K562 (cell line): Measurements from ENCODE around the gene ANKLE1. TPM values are rescaled to one million over a fixed set of nuclear protein-coding genes. Genes with fewer than 3 reads are reported as not detected.

Experiments
- E2F6 ChIP-seq, 2 experiments: IDR thresholded peaks; 2 replicates each; pipeline ENCODE4 v1.6.1; 2011; ENCODE audit warnings: borderline replicate concordance in 1 of 2, control low read depth in 1 of 2, low read depth in 1 of 2, low read length in 1 of 2, mild to moderate bottlenecking in 1 of 2, mixed read lengths in 1 of 2, moderate library complexity in 1 of 2; ENCODE audit not compliant: insufficient read depth in 1 of 2, insufficient read length in 1 of 2, poor library complexity in 1 of 2, severe bottlenecking in 1 of 2; ENCODE audit errors: extremely low read depth in 1 of 2
- KDM2B ChIP-seq: fragments of 250-450 bp; sonication (Bioruptor Pico); IDR thresholded peaks from 2 replicates; pipeline ENCODE4 v1.8.0; 2021; ENCODE audit warnings: mild to moderate bottlenecking, moderate library complexity
- MYNN ChIP-seq, 2 experiments: sonication (generic); formaldehyde crosslinking in 1 of 2; IDR thresholded peaks; 2 replicates each; pipeline versions ENCODE4 v1.5.0 to v1.6.1; 2016 to 2020; ENCODE audit warnings: antibody characterized with exemption in 1 of 2, missing genetic modification reagents in 1 of 2
- PHF8 ChIP-seq: fragments of 200-600 bp; sonication (generic); IDR thresholded peaks from 2 replicates; pipeline ENCODE4 v1.6.1; 2012; ENCODE audit warnings: mixed run types, mild to moderate bottlenecking, inconsistent platforms, low read length, moderate library complexity, borderline replicate concordance
- RBM14 ChIP-seq: fragments of 200-400 bp; formaldehyde crosslinking; IDR thresholded peaks from 2 replicates; pipeline ENCODE4 v1.6.1; 2018; ENCODE audit warnings: low read depth, mild to moderate bottlenecking, low read length, moderate library complexity, borderline replicate concordance; ENCODE audit not compliant: insufficient read depth
- THRAP3 ChIP-seq: fragments of 450-650 bp; IDR thresholded peaks from 2 replicates; pipeline ENCODE4 v1.6.1; 2016; ENCODE audit warnings: mild to moderate bottlenecking, inconsistent platforms, borderline replicate concordance
- WHSC1 ChIP-seq: IDR thresholded peaks from one replicate; pipeline ENCODE4 v1.6.1; 2012; ENCODE audit warnings: low read length, control low read depth, inconsistent platforms
- polyA plus RNA-seq, 8 experiments: library from polyadenylated mRNA; depleted of rRNA in 4 of 8; stranded (reverse) in 5 of 8; unstranded in 3 of 8; fragments of >200 nt; fragmentation: Nextera tagmentation in 2 of 8; fragmentation: Illumina TruSeq in 1 of 8; extraction: Ambion mirVana in 2 of 8; extraction: Trizol in 1 of 8; gene quantifications; 2 replicates each; pipeline versions ENCODE4 v1.2.1 to v1.2.3, GENCODE V29; 2011 to 2014; ENCODE audit warnings: inconsistent platforms in 1 of 8, missing spikeins in 1 of 8
- total RNA-seq, 7 experiments: library from RNA; depleted of rRNA in 6 of 7; stranded (reverse); fragments of >200 nt in 6 of 7; fragmentation: Illumina TruSeq in 2 of 7; extraction: Trizol in 2 of 7; gene quantifications; 2 replicates each; pipeline versions ENCODE4 v1.2.1 to v1.2.3, GENCODE V29; 2011 to 2021; ENCODE audit warnings: low replicate concordance in 1 of 7
- TF ChIP-seq, protein P1 (sequence below), 2 experiments: fragments of 450-650 bp; formaldehyde crosslinking in 1 of 2; IDR thresholded peaks; 2 replicates each; pipeline versions ENCODE4 v1.4.0 to v1.6.1; 2014 to 2020; ENCODE audit warnings: mild to moderate bottlenecking in 2 of 2, borderline replicate concordance in 1 of 2, low read depth in 1 of 2
- TF ChIP-seq, protein P2 (sequence below): conservative IDR thresholded peaks from 2 replicates; pipeline ENCODE4 v1.6.1; 2011; ENCODE audit warnings: low read depth, mild to moderate bottlenecking, low read length; ENCODE audit not compliant: control insufficient read depth
- TF ChIP-seq, protein P3 (sequence below): fragments of 450-650 bp; conservative IDR thresholded peaks from 2 replicates; pipeline ENCODE4 v1.6.1; 2016; ENCODE audit warnings: missing genetic modification characterization, low read depth, mild to moderate bottlenecking, control low read depth, missing compliant biosample characterization
- TF ChIP-seq, protein P4 (sequence below), 2 experiments: fragments of 450-650 bp; IDR thresholded peaks; 2 replicates each; pipeline ENCODE4 v1.6.1; 2016

The ANKLE1 gene
- total and polyA plus RNA-seq, 9 of the 15 experiments (the other 6 are each of a cell fraction or from before 2014, with no cell fraction given): 0.63 to 9.2 (median 2.9) TPM

- TF ChIP-seq E2F6 (IDR thresholded peaks at IDR 0.05; ENCODE audit: borderline replicate concordance in 1 of 2, extremely low read depth in 1 of 2, insufficient read depth in 1 of 2, insufficient read length in 1 of 2, low read depth in 1 of 2, low read length in 1 of 2, poor library complexity in 1 of 2, severe bottlenecking in 1 of 2): peak; percentile 65 to 87
- TF ChIP-seq WHSC1: no peak
- TF ChIP-seq, protein P1, sequence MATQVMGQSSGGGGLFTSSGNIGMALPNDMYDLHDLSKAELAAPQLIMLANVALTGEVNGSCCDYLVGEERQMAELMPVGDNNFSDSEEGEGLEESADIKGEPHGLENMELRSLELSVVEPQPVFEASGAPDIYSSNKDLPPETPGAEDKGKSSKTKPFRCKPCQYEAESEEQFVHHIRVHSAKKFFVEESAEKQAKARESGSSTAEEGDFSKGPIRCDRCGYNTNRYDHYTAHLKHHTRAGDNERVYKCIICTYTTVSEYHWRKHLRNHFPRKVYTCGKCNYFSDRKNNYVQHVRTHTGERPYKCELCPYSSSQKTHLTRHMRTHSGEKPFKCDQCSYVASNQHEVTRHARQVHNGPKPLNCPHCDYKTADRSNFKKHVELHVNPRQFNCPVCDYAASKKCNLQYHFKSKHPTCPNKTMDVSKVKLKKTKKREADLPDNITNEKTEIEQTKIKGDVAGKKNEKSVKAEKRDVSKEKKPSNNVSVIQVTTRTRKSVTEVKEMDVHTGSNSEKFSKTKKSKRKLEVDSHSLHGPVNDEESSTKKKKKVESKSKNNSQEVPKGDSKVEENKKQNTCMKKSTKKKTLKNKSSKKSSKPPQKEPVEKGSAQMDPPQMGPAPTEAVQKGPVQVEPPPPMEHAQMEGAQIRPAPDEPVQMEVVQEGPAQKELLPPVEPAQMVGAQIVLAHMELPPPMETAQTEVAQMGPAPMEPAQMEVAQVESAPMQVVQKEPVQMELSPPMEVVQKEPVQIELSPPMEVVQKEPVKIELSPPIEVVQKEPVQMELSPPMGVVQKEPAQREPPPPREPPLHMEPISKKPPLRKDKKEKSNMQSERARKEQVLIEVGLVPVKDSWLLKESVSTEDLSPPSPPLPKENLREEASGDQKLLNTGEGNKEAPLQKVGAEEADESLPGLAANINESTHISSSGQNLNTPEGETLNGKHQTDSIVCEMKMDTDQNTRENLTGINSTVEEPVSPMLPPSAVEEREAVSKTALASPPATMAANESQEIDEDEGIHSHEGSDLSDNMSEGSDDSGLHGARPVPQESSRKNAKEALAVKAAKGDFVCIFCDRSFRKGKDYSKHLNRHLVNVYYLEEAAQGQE (IDR thresholded peaks at IDR 0.05; ENCODE audit: borderline replicate concordance): peak; percentile 89
- TF ChIP-seq, protein P1 (CRISPR knock-in tag; IDR thresholded peaks at IDR 0.05; ENCODE audit: low read depth): no peak
- TF ChIP-seq, protein P2, sequence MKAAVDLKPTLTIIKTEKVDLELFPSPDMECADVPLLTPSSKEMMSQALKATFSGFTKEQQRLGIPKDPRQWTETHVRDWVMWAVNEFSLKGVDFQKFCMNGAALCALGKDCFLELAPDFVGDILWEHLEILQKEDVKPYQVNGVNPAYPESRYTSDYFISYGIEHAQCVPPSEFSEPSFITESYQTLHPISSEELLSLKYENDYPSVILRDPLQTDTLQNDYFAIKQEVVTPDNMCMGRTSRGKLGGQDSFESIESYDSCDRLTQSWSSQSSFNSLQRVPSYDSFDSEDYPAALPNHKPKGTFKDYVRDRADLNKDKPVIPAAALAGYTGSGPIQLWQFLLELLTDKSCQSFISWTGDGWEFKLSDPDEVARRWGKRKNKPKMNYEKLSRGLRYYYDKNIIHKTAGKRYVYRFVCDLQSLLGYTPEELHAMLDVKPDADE: 0 out of 2 replicates have a peak, but pooled peaks have one; percentile 19
- TF ChIP-seq RBM14: no peak
- peak; percentile 80 for TF ChIP-seq MYNN (IDR thresholded peaks at IDR 0.05)
- TF ChIP-seq MYNN (CRISPR knock-in tag; IDR thresholded peaks at IDR 0.05): no peak
- peak; percentile 22; the same call in 1 of the 2 replicates for TF ChIP-seq PHF8
- TF ChIP-seq, protein P3, sequence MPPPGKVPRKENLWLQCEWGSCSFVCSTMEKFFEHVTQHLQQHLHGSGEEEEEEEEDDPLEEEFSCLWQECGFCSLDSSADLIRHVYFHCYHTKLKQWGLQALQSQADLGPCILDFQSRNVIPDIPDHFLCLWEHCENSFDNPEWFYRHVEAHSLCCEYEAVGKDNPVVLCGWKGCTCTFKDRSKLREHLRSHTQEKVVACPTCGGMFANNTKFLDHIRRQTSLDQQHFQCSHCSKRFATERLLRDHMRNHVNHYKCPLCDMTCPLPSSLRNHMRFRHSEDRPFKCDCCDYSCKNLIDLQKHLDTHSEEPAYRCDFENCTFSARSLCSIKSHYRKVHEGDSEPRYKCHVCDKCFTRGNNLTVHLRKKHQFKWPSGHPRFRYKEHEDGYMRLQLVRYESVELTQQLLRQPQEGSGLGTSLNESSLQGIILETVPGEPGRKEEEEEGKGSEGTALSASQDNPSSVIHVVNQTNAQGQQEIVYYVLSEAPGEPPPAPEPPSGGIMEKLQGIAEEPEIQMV: no peak
- TF ChIP-seq THRAP3: no peak
- TF ChIP-seq, protein P4, sequence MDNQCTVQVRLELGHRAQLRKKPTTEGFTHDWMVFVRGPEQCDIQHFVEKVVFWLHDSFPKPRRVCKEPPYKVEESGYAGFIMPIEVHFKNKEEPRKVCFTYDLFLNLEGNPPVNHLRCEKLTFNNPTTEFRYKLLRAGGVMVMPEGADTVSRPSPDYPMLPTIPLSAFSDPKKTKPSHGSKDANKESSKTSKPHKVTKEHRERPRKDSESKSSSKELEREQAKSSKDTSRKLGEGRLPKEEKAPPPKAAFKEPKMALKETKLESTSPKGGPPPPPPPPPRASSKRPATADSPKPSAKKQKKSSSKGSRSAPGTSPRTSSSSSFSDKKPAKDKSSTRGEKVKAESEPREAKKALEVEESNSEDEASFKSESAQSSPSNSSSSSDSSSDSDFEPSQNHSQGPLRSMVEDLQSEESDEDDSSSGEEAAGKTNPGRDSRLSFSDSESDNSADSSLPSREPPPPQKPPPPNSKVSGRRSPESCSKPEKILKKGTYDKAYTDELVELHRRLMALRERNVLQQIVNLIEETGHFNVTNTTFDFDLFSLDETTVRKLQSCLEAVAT (IDR thresholded peaks at IDR 0.05): no peak
- TF ChIP-seq KDM2B (CRISPR knock-in tag): peak; percentile 81; the same call in 1 of the 2 replicates
Measured at GRCh38 chr19:17282488-17283125, 906 bp downstream of the ANKLE1 start (continued).
